Peyer's patch (tissue), 4 donors: Measurements from ENCODE around the gene TSPAN31. TPM values are rescaled to one million over a fixed set of nuclear protein-coding genes. Genes with fewer than 3 reads are reported as not detected.

Experiments
- DNase-seq, 3 donors: peaks; one replicate each; pipeline ENCODE4 v3.0.0-alpha.2; 2017 to 2019
- H3K27ac ChIP-seq, 4 donors: fragments of 200-600 bp; sonication (generic); one replicate each; pipeline ENCODE4 v1.5.1; 2016 to 2019
- H3K27me3 ChIP-seq, 2 donors: fragments of 200-600 bp; sonication (generic); one replicate each; pipeline ENCODE4 v1.5.1; 2019
- H3K36me3 ChIP-seq, 3 donors: fragments of 200-600 bp; sonication (generic); one replicate each; pipeline ENCODE4 v1.5.1; 2016 to 2019
- H3K4me1 ChIP-seq, 4 donors: fragments of 200-600 bp; sonication (generic); one replicate each; pipeline ENCODE4 v1.5.1; 2016 to 2019
- H3K4me3 ChIP-seq, 4 donors: fragments of 200-600 bp; sonication (generic); 1 replicate in 3 of 4; 2 replicates in 1 of 4; pipeline ENCODE4 v1.5.1; 2016 to 2019; ENCODE audit warnings: mild to moderate bottlenecking in 1 of 4
- H3K9me3 ChIP-seq, 4 donors: fragments of 200-600 bp; sonication (generic); one replicate each; pipeline ENCODE4 v1.5.1; 2016 to 2019; ENCODE audit warnings: mild to moderate bottlenecking in 1 of 4
- POLR2A ChIP-seq, 2 donors: fragments of 450-650 bp; IDR thresholded peaks; one replicate each; pipeline ENCODE4 v1.5.1; 2017; ENCODE audit warnings: antibody characterized with exemption in 2 of 2, mild to moderate bottlenecking in 2 of 2, moderate library complexity in 2 of 2
- total RNA-seq, 4 donors: library from RNA; depleted of rRNA; stranded (reverse); fragments of >200 nt; gene quantifications; one replicate each; pipeline ENCODE4 v1.1.0, GENCODE V29; 2016
- TF ChIP-seq, protein P1 (sequence below), 6 experiments: fragments of 450-650 bp in 4 of 6; fragments of 200-600 bp in 2 of 6; sonication (generic) in 1 of 6; IDR thresholded peaks; one replicate each; pipeline ENCODE4 v1.5.1; 2017 to 2019; ENCODE audit warnings: antibody characterized with exemption in 6 of 6, mild to moderate bottlenecking in 3 of 6, moderate library complexity in 1 of 6

Gene TSPAN31
- total RNA-seq, 4 donors from 2014 or later, result 45.7 to 65.7 (median 55.6) TPM

DNA sequence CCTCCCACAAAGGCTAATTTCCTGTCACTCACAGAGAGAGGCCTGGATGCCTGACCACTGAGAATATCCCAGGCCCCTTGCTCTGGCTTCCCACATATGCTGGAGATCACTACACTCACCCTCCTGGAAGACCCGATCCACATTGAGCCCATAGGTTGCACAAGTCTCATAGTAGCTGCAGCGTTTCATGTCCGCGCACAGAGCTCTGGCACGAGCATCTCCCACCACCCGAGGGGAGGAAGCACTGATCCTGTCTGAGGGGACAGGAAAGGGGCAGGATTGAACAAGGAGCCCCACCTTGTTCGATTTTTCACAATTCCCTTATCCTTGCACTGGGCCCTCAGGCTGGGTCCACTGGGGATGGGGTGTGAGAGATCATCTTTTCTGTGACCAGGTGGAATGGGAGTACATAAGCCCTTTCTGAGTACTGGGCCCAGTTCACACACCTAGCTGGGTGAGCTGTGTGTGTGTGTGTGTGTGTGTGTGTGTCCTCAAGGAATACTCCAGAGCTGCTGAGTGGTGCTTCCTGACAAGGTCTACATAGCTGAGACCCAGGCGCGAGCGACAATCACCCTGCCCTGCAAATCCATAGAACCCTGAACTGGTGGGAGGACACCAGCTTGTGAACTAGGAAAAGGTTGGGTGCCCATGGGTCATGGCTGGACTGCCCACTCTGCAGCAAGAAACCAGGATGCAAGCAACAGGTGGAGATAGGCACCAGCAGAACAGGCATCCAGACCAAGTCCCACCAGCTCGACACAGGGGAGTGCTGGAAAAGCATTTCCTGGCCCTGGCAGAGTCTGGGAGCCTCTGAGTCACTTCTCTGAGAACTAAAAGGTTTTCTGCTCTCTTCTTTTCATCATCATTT lies 11.9 kb upstream of the TSPAN31 start:
- peak in 1 of 3 donors; percentile 34 for DNase-seq
- no peak overlapping the region for H3K27ac ChIP-seq
- H3K9me3 ChIP-seq, result no peaks in the 10 kb centered on the region
- TF ChIP-seq POLR2A (IDR thresholded peaks at IDR 0.05), result no peak
- TF ChIP-seq, protein P1, sequence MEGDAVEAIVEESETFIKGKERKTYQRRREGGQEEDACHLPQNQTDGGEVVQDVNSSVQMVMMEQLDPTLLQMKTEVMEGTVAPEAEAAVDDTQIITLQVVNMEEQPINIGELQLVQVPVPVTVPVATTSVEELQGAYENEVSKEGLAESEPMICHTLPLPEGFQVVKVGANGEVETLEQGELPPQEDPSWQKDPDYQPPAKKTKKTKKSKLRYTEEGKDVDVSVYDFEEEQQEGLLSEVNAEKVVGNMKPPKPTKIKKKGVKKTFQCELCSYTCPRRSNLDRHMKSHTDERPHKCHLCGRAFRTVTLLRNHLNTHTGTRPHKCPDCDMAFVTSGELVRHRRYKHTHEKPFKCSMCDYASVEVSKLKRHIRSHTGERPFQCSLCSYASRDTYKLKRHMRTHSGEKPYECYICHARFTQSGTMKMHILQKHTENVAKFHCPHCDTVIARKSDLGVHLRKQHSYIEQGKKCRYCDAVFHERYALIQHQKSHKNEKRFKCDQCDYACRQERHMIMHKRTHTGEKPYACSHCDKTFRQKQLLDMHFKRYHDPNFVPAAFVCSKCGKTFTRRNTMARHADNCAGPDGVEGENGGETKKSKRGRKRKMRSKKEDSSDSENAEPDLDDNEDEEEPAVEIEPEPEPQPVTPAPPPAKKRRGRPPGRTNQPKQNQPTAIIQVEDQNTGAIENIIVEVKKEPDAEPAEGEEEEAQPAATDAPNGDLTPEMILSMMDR (IDR thresholded peaks at IDR 0.05), result no peak
- H3K4me3 ChIP-seq, result no peak overlapping the region
- H3K36me3 ChIP-seq, result peaks cover 0 to 6% (median 0%) of the 10 kb centered on the region in 3 donors
- peaks cover 0 to 36% of the 10 kb centered on the region in 2 donors for H3K27me3 ChIP-seq
- peaks cover 0 to 23% (median 2%) of the 10 kb centered on the region in 4 donors for H3K4me1 ChIP-seq

DNA sequence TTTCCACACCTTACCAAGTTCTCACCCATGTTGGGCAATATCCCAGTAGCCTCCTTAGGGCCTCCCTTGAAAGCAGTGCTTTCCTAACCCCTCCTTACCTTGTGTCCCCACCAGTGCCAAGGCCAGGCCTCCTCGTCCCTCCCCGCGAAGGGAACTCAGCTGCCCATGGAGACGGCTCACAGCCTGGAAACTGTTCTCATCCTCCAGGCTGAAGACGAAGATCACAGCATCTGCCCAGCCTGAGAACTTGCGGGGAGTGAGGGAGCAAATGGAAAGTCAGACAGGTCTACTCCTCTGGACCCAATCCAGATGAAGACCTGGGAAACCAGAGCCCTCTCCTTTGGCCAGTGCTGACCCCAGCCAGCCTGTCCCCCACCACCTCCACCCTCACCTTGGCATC lies 10.9 kb upstream of the TSPAN31 start:
- peaks cover 0 to 42% of the 10 kb centered on the region in 2 donors for H3K27me3 ChIP-seq
- no peak overlapping the region for H3K27ac ChIP-seq
- TF ChIP-seq POLR2A (IDR thresholded peaks at IDR 0.05), result no peak
- peaks cover 0 to 32% (median 4%) of the 10 kb centered on the region in 4 donors for H3K4me1 ChIP-seq
- H3K36me3 ChIP-seq, result peaks cover 0 to 6% (median 0%) of the 10 kb centered on the region in 3 donors
- DNase-seq, result no peak
- no peaks in the 10 kb centered on the region for H3K9me3 ChIP-seq
- no peak overlapping the region for H3K4me3 ChIP-seq

GRCh38 chr12:57734591-57734990 lies 10.2 kb upstream of the TSPAN31 start:
- peaks cover 0 to 48% of the 10 kb centered on the region in 2 donors for H3K27me3 ChIP-seq
- no peak overlapping the region for H3K4me3 ChIP-seq

DNA sequence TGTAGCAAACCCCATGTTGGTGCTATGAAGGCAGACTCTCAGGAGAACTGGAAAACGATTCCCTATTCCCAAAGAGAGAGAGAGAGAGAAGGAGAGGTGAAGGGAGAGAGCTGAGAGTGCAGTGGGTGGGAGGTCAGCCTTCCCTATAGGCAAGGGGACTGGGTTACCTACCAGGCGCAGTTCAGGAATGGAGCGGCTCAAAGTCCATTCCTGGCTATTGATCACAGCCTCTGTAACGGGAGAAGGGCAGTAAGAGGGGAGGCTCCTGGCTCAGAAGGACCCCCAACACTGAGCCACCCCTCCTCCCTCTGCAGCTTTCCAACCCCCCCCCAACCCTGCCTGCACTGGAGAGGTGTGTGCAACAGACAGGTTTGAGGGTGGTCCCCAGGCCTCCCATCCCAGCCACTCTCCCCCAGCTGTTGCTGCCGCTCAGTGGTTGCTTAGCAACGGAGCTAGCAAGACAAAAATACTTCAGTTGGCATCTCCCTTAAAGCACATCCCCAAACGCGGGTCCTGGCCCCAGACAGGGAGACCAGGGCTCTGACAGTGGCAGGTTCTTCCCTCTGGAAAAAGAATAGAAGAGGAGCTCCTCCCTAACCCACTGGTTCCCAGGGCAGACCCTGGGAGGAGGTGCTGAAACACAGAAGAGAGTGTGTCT lies 9.5 kb upstream of the TSPAN31 start:
- TF ChIP-seq, protein P1 (IDR thresholded peaks at IDR 0.05), result no peak
- TF ChIP-seq POLR2A (IDR thresholded peaks at IDR 0.05), result no peak
- H3K9me3 ChIP-seq, result no peaks in the 10 kb centered on the region
- peaks cover 0 to 50% of the 10 kb centered on the region in 2 donors for H3K27me3 ChIP-seq
- no peak overlapping the region for H3K27ac ChIP-seq
- peaks cover 0 to 6% (median 0%) of the 10 kb centered on the region in 3 donors for H3K36me3 ChIP-seq
- H3K4me3 ChIP-seq, result no peak overlapping the region
- DNase-seq, result peak in 1 of 3 donors; percentile 34
- peaks cover 0 to 32% (median 10%) of the 10 kb centered on the region in 4 donors for H3K4me1 ChIP-seq

More at GRCh38 chr12:57734591-57734990, 10.2 kb upstream of the TSPAN31 start:
- no peak overlapping the region for H3K27ac ChIP-seq
- no peak for DNase-seq
- H3K36me3 ChIP-seq, result peaks cover 0 to 6% (median 0%) of the 10 kb centered on the region in 3 donors
- peaks cover 0 to 32% (median 5%) of the 10 kb centered on the region in 4 donors for H3K4me1 ChIP-seq
- no peaks in the 10 kb centered on the region for H3K9me3 ChIP-seq
- no peak for TF ChIP-seq POLR2A (IDR thresholded peaks at IDR 0.05)

DNA sequence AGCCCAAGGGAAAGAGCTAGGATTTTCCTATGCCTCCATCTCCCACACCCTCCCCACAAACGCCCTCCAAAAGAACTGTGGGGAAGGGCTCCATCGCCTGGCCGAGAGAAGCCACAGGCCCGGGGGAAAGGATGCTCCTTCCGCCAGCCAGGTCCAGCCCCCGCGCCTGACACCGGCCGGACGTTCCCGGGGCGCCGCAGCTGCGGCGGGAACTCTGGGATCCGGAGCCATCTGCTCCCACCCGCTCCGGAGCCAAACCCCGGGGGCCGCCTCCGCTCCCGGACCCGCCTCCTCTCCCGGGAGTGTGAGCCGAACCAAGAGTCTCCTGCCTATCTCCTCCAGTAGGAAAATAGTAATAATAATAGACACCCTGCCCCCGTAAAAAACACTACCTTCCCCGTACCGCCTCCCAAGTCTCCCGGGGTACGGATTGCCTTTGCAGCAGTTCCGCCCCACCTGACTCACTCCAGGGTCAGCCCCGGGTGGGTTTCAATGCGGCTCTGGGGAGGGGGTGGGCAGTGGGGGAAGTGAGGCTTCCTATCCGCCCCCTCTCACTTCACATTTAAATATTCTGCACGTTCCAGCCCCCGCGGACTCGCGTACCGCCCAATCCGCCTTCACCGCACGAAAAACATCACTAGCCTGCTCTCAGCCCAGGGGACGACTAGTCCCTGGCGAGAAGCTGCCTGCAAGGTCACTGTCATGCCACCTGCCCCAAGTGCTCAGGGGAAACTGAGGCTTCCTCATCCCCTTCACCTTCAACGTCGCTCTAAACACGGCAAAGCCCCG lies 8.7 kb upstream of the TSPAN31 start:
- no peak for TF ChIP-seq POLR2A (IDR thresholded peaks at IDR 0.05)
- TF ChIP-seq, protein P1 (IDR thresholded peaks at IDR 0.05), result no peak
- peak in 1 of 3 donors; percentile 52 for DNase-seq
- Histone ChIP-seq H3K4me3 (peak overlapping the region in 1 of 4 donors; percentile 0), H3K27ac (no peak overlapping the region), H3K36me3 (peaks cover 0 to 6% (median 0%) of the 10 kb centered on the region in 3 donors), H3K9me3 (no peaks in the 10 kb centered on the region), H3K27me3 (peaks cover 0 to 50% of the 10 kb centered on the region in 2 donors), H3K4me1 (peaks cover 0 to 32% (median 15%) of the 10 kb centered on the region in 4 donors)
